SW 1271 (cell line): Measurements from ENCODE around the gene LDLR.
"Not testable (repeated sequence)": the region's sequence is repeated elsewhere in the genome, so short reads cannot be mapped to it uniquely, and the experiment has no call there.

Experiments
- DNase-seq, 2 experiments: peaks; one replicate each; lab custom pipeline; 2025; lab: John Stamatoyannopoulos, UW

LDLR gene

GRCh38 chr19:11106477-11106876 is 17.2 kb downstream of the LDLR start:
- no peak for DNase-seq

GRCh38 chr19:11108746-11109145 is 19.5 kb downstream of the LDLR start:
- DNase-seq = no peak

GRCh38 chr19:11111117-11111770 is 22.0 kb downstream of the LDLR start:
- no peak for DNase-seq

- no peak for DNase-seq
Measured at GRCh38 chr19:11111771-11112144, 22.5 kb downstream of the LDLR start.

- no peak for DNase-seq
Measured at GRCh38 chr19:11113140-11113708, 24.0 kb downstream of the LDLR start.

DNA sequence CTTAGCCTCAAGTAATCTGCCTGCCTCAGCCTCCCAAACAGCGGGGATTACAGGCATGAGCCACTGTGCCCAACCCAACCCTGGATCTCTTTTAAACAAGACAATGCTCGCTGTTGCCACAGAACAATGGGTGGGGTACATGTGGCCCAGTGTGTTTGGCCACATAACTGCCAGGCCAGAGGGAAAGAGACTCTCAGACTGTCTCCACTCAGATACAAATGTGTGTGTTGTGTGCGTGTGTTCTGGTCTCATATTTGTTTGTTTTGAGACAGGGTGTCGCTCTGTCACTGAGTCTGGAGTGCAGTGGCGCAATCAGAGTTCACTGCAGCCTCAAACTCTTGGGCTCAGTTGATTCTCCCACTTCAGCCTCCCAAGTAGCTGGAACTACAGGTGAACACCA is 25.8 kb downstream of the LDLR start:
- DNase-seq = no peak

DNA sequence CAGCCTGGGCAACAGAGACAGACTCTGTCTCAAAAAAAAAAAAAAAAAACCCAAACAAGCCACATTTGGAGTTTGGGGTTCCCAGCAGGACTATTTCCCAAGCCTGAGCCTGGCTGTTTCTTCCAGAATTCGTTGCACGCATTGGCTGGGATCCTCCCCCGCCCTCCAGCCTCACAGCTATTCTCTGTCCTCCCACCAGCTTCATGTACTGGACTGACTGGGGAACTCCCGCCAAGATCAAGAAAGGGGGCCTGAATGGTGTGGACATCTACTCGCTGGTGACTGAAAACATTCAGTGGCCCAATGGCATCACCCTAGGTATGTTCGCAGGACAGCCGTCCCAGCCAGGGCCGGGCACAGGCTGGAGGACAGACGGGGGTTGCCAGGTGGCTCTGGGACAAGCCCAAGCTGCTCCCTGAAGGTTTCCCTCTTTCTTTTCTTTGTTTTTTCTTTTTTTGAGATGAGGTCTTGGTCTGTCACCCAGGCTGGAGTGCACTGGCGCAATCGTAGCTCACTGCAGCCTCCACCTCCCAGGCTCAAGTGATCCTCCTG is 26.7 kb downstream of the LDLR start:
- DNase-seq = no peak

GRCh38 chr19:11116507-11116906 is 27.2 kb downstream of the LDLR start:
- no peak for DNase-seq

GRCh38 chr19:11121963-11122362 is 32.7 kb downstream of the LDLR start:
- not testable (repeated sequence) for DNase-seq

- DNase-seq = no peak
Measured at GRCh38 chr19:11123114-11123513, 33.9 kb downstream of the LDLR start.

DNA sequence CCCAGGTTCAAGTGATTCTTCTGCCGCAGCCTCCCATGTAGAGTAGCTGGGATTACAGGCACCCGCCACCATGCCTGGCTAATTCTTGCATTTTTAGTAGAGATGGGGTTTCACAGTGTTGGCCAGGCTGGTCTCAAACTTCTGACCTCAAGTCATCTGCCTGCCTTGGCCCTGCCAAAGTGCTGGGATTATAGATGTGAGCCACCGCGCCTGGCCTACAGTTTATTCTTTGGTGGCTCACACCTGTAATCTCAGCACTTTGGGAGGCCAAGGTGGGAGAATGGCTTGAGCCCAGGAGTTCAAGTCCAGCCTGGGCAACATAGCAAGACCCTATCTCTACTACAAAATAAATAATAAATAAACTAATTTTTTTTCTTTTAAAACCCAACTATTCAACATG is 34.9 kb downstream of the LDLR start:
- not testable (repeated sequence) for DNase-seq

- peak in 1 of 2 experiments; percentile 36 for DNase-seq
Measured at GRCh38 chr19:11125994-11126685, 36.9 kb downstream of the LDLR start.

DNA sequence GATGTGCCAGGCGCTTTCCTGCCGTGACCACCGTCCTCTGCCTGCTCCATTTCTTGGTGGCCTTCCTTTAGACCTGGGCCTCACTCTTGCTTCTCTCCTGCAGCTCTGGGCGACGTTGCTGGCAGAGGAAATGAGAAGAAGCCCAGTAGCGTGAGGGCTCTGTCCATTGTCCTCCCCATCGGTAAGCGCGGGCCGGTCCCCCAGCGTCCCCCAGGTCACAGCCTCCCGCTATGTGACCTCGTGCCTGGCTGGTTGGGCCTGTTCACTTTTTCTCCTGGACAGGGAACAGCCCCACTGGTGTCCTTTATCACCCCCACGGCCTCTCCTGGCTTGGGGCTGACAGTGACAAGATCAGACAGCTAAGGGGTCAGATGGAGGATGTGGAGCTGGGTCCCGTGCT is 38.6 kb downstream of the LDLR start:
- DNase-seq = no peak

DNA sequence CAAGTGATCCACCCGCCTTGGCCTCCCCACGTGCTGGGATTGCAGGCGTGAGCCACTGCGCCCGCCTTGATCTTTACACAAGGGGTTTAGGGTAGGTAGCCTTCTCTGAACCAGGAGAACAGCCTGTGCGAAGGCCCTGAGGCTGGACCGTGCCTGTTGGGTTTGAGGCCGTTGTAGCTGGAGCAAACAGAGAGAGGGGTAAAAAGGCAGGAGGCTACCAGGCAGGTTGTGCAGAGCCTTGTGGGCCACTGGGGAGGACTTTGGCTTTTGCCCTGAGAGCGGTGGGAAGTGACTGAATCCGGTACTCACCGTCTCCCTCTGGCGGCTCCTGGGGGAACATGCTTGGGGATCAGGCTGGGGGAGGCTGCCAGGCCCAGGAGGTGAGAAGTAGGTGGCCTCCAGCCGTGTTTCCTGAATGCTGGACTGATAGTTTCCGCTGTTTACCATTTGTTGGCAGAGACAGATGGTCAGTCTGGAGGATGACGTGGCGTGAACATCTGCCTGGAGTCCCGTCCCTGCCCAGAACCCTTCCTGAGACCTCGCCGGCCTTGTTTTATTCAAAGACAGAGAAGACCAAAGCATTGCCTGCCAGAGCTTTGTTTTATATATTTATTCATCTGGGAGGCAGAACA is 41.7 kb downstream of the LDLR start:
- peak in 1 of 2 experiments; percentile 75 for DNase-seq

GRCh38 chr19:11131471-11131870 is 42.2 kb downstream of the LDLR start:
- no peak for DNase-seq

GRCh38 chr19:11136400-11137101 is 47.3 kb downstream of the LDLR start:
- DNase-seq = no peak

DNA sequence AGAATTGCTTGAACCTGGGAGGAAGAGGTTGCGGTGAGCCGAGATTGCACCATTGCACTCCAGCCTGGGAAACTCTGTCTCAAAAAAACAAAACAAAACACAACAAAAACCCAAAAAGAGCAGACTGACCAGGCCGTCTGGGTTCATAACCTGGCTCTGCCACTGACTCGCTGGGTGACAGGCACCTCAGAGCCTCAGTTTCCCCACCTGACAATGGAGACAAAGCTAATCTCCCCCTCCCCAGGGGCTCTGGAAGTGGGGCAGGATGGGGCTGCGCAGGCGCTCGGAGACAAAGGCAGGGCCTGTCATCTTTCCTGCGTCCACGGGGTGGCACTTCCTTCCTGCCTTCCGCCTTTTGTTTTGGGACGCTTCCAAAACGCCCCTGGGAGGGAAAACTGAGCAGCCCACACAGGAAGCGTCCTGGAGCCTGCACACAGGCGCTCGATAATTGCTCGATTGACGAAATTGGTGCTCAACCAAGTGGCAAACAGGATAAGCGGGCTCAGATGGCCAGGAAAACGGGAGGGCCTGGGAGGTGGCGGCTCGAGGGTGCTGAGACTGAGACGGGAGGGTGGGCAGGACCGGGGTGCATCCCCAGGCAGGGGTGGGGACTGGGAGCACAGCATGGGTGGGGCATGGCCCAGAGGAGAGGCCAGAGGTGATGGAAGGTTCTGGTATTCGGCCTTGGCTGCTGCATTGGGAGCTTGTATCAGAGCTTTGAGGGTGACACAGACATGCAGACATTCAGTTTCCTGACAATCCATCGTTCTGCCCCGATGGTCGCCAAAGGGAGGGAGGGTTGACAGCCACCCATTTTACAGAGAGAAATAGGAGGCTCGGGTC is 48.5 kb downstream of the LDLR start:
- DNase-seq = peak; percentile 80 to 85

- DNase-seq = peak; percentile 50 to 77
Measured at GRCh38 chr19:11138601-11139300, 49.5 kb downstream of the LDLR start.

- not testable (repeated sequence) for DNase-seq
Measured at GRCh38 chr19:11140023-11140538, 50.8 kb downstream of the LDLR start.

DNA sequence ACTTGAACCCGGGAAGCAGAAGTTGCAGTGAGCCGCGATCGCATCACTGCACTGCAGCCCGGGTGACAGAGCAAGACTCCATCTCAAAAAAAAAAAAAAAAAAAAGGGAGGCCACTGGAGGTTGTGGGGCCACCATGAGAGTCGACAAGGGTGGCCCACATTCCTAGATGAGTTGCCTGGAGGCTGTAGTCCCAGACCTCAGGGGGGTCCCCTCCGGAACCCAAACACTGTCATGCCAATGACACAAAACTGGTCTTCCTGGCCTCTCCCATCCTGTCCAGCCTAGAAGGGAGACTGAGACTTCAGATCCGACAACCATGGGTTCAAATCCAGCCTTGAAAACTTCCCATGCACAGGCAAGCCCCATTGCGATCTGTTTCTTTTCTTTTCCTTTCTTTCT is 51.6 kb downstream of the LDLR start:
- DNase-seq = no peak
